Measurements from ENCODE around the gene PPP1R18. TPM values are rescaled to one million over a fixed set of nuclear protein-coding genes. Genes with fewer than 3 reads are reported as not detected.

PPP1R18 gene
- total and polyA plus RNA-seq, 2 of the 4 experiments (the other 2 are of a cell fraction), result 31.9 to 134 TPM

- DNase-seq (no peak), ATAC-seq (ENCODE audit: low read depth) (no peak)
- H2BK15ac ChIP-seq (ENCODE audit: low read depth, low read length), result no peak overlapping the region
- H3K36me3 ChIP-seq (ENCODE audit: control insufficient read depth, insufficient read depth, low read length), result peaks cover 61% of the 10 kb centered on the region
- H2BK120ac ChIP-seq (ENCODE audit: low read depth, low read length), result no peak overlapping the region
- H3K23ac ChIP-seq (ENCODE audit: low read depth, low read length), result no peak overlapping the region
- H3K4me3 ChIP-seq (ENCODE audit: insufficient read depth, low read depth, low read length), result no peak overlapping the region
- H4K8ac ChIP-seq (ENCODE audit: low read depth in 2 of 2, low read length in 2 of 2), result no peak overlapping the region
- 85% methylated on average over 5 of the region's 12 CpGs; no CpG with 5 or more reads in 1 of the 2 experiments for WGBS, 2 experiments (ENCODE audit: extremely low coverage in 2 of 2, insufficient read length in 1 of 2)
- no peak overlapping the region for H3K27ac ChIP-seq (ENCODE audit: insufficient read depth, low read length)
- no peak overlapping the region for H3K4ac ChIP-seq (ENCODE audit: low read depth, low read length)
- in situ Hi-C loops (cut with MboI; ENCODE audit: low sequenced_read_pairs) (no loop called here), intact Hi-C loops (cut with micrococcal nuclease) (no loop called here), dilution Hi-C loops (cut with HindIII; ENCODE audit: low sequenced_read_pairs, unreplicated experiment) (no loop called here)
- H2AK5ac ChIP-seq (ENCODE audit: low read depth, low read length), result no peak overlapping the region
- no peaks in the 10 kb centered on the region for H3K9me1 ChIP-seq (ENCODE audit: insufficient read depth, low read length)
- H4K91ac ChIP-seq (ENCODE audit: insufficient read depth, low read depth, low read length), result no peak overlapping the region
- H3K4me1 ChIP-seq (ENCODE audit: control insufficient read depth, insufficient read depth, low read length), result no peaks in the 10 kb centered on the region
- no peak overlapping the region for H3K4me2 ChIP-seq (ENCODE audit: low read depth, low read length)
- no TSS peak for BruUV-seq (replicated peaks)
- no peak overlapping the region for H3K56ac ChIP-seq (ENCODE audit: extremely low read depth, insufficient read depth, low read length)
- TF ChIP-seq, protein P1, sequence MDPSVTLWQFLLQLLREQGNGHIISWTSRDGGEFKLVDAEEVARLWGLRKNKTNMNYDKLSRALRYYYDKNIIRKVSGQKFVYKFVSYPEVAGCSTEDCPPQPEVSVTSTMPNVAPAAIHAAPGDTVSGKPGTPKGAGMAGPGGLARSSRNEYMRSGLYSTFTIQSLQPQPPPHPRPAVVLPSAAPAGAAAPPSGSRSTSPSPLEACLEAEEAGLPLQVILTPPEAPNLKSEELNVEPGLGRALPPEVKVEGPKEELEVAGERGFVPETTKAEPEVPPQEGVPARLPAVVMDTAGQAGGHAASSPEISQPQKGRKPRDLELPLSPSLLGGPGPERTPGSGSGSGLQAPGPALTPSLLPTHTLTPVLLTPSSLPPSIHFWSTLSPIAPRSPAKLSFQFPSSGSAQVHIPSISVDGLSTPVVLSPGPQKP (IDR thresholded peaks at IDR 0.05; ENCODE audit: borderline replicate concordance, low read depth, low read length), result no peak
- TF ChIP-seq CTCF (conservative IDR thresholded peaks at IDR 0.05; ENCODE audit: low read depth, low read length) (no peak), FOS (IDR thresholded peaks at IDR 0.05; ENCODE audit: low read depth, low read length) (no peak), MAZ (IDR thresholded peaks at IDR 0.05; ENCODE audit: borderline replicate concordance, low read depth, low read length) (no peak), NFE2L2 (IDR thresholded peaks at IDR 0.05; ENCODE audit: low read depth, low read length) (no peak), CEBPB (IDR thresholded peaks at IDR 0.05; ENCODE audit: low read depth, low read length) (no peak), CHD1 (IDR thresholded peaks at IDR 0.05; ENCODE audit: low read depth, low read length) (no peak), RAD21 (IDR thresholded peaks at IDR 0.05; ENCODE audit: low read length) (no peak), MAFK (IDR thresholded peaks at IDR 0.05; ENCODE audit: low read depth, low read length) (no peak), SMC3 (IDR thresholded peaks at IDR 0.05; ENCODE audit: low read depth, low read length) (no peak), RFX5 (IDR thresholded peaks at IDR 0.05; ENCODE audit: low read depth, low read length) (no peak), POLR2A (IDR thresholded peaks at IDR 0.05; ENCODE audit: low read depth, low read length) (no peak)
- TF ChIP-seq, protein P2, sequence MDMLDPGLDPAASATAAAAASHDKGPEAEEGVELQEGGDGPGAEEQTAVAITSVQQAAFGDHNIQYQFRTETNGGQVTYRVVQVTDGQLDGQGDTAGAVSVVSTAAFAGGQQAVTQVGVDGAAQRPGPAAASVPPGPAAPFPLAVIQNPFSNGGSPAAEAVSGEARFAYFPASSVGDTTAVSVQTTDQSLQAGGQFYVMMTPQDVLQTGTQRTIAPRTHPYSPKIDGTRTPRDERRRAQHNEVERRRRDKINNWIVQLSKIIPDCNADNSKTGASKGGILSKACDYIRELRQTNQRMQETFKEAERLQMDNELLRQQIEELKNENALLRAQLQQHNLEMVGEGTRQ (IDR thresholded peaks at IDR 0.05; ENCODE audit: low read depth, low read length), result no peak
- H3K27me3 ChIP-seq (ENCODE audit: control insufficient read depth, insufficient read depth, low read length), result no peaks in the 10 kb centered on the region
- H2BK20ac ChIP-seq (ENCODE audit: low read depth, low read length), result no peak overlapping the region
- H3K14ac ChIP-seq (replicated peaks; ENCODE audit: low read depth, low read length), result no peak overlapping the region
- H3K79me1 ChIP-seq (ENCODE audit: low read depth in 1 of 2, low read length in 2 of 2), result peaks cover 41 to 74% of the 10 kb centered on the region in 2 experiments
- ChIA-PET CTCF (no interaction called here), POLR2A (ENCODE audit: unreplicated experiment) (no interaction called here)
- H2BK5ac ChIP-seq (ENCODE audit: low read depth, low read length, poor library complexity, severe bottlenecking), result no peak overlapping the region
- H4K5ac ChIP-seq (ENCODE audit: low read depth, low read length), result no peak overlapping the region
- H4K20me1 ChIP-seq (ENCODE audit: insufficient read depth, low read length), result peaks cover 10% of the 10 kb centered on the region; the same call in 1 of the 2 replicates
- no peaks in the 10 kb centered on the region for H3K9me3 ChIP-seq (ENCODE audit: control insufficient read depth, insufficient read depth, low read length)
- no peak overlapping the region for H2AFZ ChIP-seq (replicated peaks; ENCODE audit: low read length, poor library complexity)
- H3K18ac ChIP-seq (ENCODE audit: low read depth, low read length), result no peak overlapping the region
- H3K9ac ChIP-seq (ENCODE audit: low read depth, low read length), result no peak overlapping the region
- H2AK9ac ChIP-seq (replicated peaks; ENCODE audit: low read depth, low read length, poor library complexity), result peak overlapping the region; percentile 33
Measured at GRCh38 chr6:30732237-30732943, 45.9 kb upstream of the PPP1R18 start.

Measured in IMR-90 (cell line).